ENCODE results near the gene HOXA9.
A peak's percentile ranks its signal among the peaks of the same experiment; 100 is the strongest.

DNA sequence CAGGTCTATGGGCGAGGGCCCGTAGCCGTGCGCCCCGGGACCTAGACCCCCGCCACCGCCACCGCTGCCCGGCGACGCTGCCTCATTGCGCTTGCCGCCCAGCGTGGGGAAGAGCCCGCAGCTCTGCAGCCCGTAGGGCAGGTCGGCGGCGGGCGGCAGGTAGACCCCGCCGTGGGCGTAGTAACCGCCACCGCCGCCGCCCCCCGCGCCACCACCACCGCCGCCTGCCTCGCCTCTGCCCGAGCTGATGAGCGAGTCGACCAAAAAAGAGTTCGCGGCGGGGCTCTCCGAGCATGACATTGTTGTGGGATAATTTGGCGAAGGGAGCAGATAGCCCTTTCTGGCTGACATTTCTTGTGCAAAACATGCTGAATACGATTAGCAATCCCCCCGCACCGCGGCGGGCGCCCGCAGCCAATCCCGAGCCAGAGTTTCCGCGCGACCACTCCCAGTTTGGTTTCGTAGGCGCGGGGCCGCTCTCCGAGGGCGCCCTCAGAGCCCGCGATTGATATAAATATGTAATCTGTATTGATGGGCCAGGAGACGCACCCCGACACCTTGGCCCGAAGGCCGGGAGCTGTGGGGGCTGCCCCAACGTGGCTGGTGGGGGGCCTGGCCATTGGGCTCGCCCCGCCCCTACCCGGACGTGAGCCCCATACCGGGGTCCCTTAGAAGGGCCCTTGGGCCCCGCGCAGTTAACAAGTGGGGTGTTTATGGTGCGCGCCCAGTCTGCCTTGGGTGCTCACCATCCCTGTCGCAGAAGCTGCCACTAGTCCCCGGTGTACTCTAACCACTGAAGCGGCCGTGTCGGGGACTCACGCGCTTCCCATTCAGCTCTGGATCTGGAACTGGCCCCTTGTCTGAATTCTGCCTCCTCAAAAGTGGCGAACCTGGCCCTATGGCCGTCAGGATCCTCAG is 8.9 kb upstream of the HOXA9 start, which contains the start of gene HOXA10:
- TF ChIP-seq, protein P1, sequence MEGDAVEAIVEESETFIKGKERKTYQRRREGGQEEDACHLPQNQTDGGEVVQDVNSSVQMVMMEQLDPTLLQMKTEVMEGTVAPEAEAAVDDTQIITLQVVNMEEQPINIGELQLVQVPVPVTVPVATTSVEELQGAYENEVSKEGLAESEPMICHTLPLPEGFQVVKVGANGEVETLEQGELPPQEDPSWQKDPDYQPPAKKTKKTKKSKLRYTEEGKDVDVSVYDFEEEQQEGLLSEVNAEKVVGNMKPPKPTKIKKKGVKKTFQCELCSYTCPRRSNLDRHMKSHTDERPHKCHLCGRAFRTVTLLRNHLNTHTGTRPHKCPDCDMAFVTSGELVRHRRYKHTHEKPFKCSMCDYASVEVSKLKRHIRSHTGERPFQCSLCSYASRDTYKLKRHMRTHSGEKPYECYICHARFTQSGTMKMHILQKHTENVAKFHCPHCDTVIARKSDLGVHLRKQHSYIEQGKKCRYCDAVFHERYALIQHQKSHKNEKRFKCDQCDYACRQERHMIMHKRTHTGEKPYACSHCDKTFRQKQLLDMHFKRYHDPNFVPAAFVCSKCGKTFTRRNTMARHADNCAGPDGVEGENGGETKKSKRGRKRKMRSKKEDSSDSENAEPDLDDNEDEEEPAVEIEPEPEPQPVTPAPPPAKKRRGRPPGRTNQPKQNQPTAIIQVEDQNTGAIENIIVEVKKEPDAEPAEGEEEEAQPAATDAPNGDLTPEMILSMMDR (IDR thresholded peaks at IDR 0.05; ENCODE audit: low read depth, low read length), result no peak
- TF ChIP-seq POLR2A (IDR thresholded peaks at IDR 0.05; ENCODE audit: extremely low read depth, insufficient read length) (peak; percentile 40), MYC (IDR thresholded peaks at IDR 0.05; ENCODE audit: low read depth, low read length) (no peak)

Measured in NB4 (cell line).